ENCODE measurements around the gene CBL.
"Not testable (repeated sequence)": the region's sequence is repeated elsewhere in the genome, so short reads cannot be mapped to it uniquely, and the experiment has no call there.

The CBL gene

GRCh38 chr11:119198925-119199324 lies 7.2 kb upstream of the CBL start:
- H3K36me3 ChIP-seq (ENCODE audit: insufficient read depth, low read depth, low read length), result no peaks in the 10 kb centered on the region
- H3K9me3 ChIP-seq (ENCODE audit: insufficient read depth, low read depth, low read length), result no peaks in the 10 kb centered on the region
- no peak overlapping the region for H3K27ac ChIP-seq (ENCODE audit: low read length)
- peaks cover 3% of the 10 kb centered on the region; the same call in 1 of the 2 replicates for H3K4me1 ChIP-seq (ENCODE audit: insufficient read depth, low read length)
- H3K27me3 ChIP-seq (ENCODE audit: insufficient read depth, low read length), result no peaks in the 10 kb centered on the region
- no peak overlapping the region for H3K4me3 ChIP-seq (ENCODE audit: low read length)
- no peak overlapping the region for H3K9ac ChIP-seq (ENCODE audit: low read depth, low read length)

- not testable (repeated sequence) for H3K27ac ChIP-seq (ENCODE audit: low read length); H3K9me3 ChIP-seq (ENCODE audit: insufficient read depth, low read depth, low read length); H3K4me1 ChIP-seq (ENCODE audit: insufficient read depth, low read length); H3K9ac ChIP-seq (ENCODE audit: low read depth, low read length); H3K4me3 ChIP-seq (ENCODE audit: low read length); H3K36me3 ChIP-seq (ENCODE audit: insufficient read depth, low read depth, low read length); H3K27me3 ChIP-seq (ENCODE audit: insufficient read depth, low read length)
These were observed 4.9 kb upstream of the CBL start for GRCh38 chr11:119201236-119201635.

GRCh38 chr11:119202554-119202953 lies 3.6 kb upstream of the CBL start:
- no peaks in the 10 kb centered on the region for H3K36me3 ChIP-seq (ENCODE audit: insufficient read depth, low read depth, low read length)

GRCh38 chr11:119204066-119204465 lies 2.1 kb upstream of the CBL start:
- H3K4me1 ChIP-seq (ENCODE audit: insufficient read depth, low read length), result peaks cover 18% of the 10 kb centered on the region; the same call in 1 of the 2 replicates
- no peaks in the 10 kb centered on the region for H3K27me3 ChIP-seq (ENCODE audit: insufficient read depth, low read length)

More at GRCh38 chr11:119202554-119202953, 3.6 kb upstream of the CBL start:
- H3K9me3 ChIP-seq (ENCODE audit: insufficient read depth, low read depth, low read length), result no peaks in the 10 kb centered on the region
- H3K4me1 ChIP-seq (ENCODE audit: insufficient read depth, low read length), result peaks cover 7% of the 10 kb centered on the region; the same call in 1 of the 2 replicates
- H3K9ac ChIP-seq (ENCODE audit: low read depth, low read length), result no peak overlapping the region
- no peaks in the 10 kb centered on the region for H3K27me3 ChIP-seq (ENCODE audit: insufficient read depth, low read length)
- no peak overlapping the region for H3K27ac ChIP-seq (ENCODE audit: low read length)
- H3K4me3 ChIP-seq (ENCODE audit: low read length), result no peak overlapping the region

GRCh38 chr11:119205080-119205479 lies 1.1 kb upstream of the CBL start:
- no peak overlapping the region; the same call in 1 of the 2 replicates for H3K9ac ChIP-seq (ENCODE audit: low read depth, low read length)

More at GRCh38 chr11:119204066-119204465, 2.1 kb upstream of the CBL start:
- no peaks in the 10 kb centered on the region for H3K36me3 ChIP-seq (ENCODE audit: insufficient read depth, low read depth, low read length)
- H3K4me3 ChIP-seq (ENCODE audit: low read length), result no peak overlapping the region
- no peak overlapping the region for H3K9ac ChIP-seq (ENCODE audit: low read depth, low read length)
- H3K27ac ChIP-seq (ENCODE audit: low read length), result no peak overlapping the region
- H3K9me3 ChIP-seq (ENCODE audit: insufficient read depth, low read depth, low read length), result no peaks in the 10 kb centered on the region

GRCh38 chr11:119206511-119207414 lies 624 bp downstream of the CBL start:
- Histone ChIP-seq H3K9me3 (ENCODE audit: insufficient read depth, low read depth, low read length) (no peaks in the 10 kb centered on the region), H3K27ac (ENCODE audit: low read length) (peak overlapping the region; percentile 31), H3K9ac (ENCODE audit: low read depth, low read length) (peak overlapping the region; percentile 91), H3K36me3 (ENCODE audit: insufficient read depth, low read depth, low read length) (no peaks in the 10 kb centered on the region), H3K27me3 (ENCODE audit: insufficient read depth, low read length) (no peaks in the 10 kb centered on the region), H3K4me3 (ENCODE audit: low read length) (peak overlapping the region; percentile 87), H3K4me1 (ENCODE audit: insufficient read depth, low read length) (peaks cover 25% of the 10 kb centered on the region; the same call in 1 of the 2 replicates)

More at GRCh38 chr11:119205080-119205479, 1.1 kb upstream of the CBL start:
- Histone ChIP-seq H3K27ac (ENCODE audit: low read length) (no peak overlapping the region), H3K27me3 (ENCODE audit: insufficient read depth, low read length) (no peaks in the 10 kb centered on the region), H3K4me3 (ENCODE audit: low read length) (no peak overlapping the region), H3K4me1 (ENCODE audit: insufficient read depth, low read length) (peaks cover 25% of the 10 kb centered on the region; the same call in 1 of the 2 replicates), H3K9me3 (ENCODE audit: insufficient read depth, low read depth, low read length) (no peaks in the 10 kb centered on the region), H3K36me3 (ENCODE audit: insufficient read depth, low read depth, low read length) (no peaks in the 10 kb centered on the region)

- peak overlapping the region; percentile 75 for H3K9ac ChIP-seq (ENCODE audit: low read depth, low read length)
- peak overlapping the region; percentile 87 for H3K4me3 ChIP-seq (ENCODE audit: low read length)
- H3K4me1 ChIP-seq (ENCODE audit: insufficient read depth, low read length), result peaks cover 25% of the 10 kb centered on the region; the same call in 1 of the 2 replicates
- peak overlapping the region; percentile 31 for H3K27ac ChIP-seq (ENCODE audit: low read length)
- no peaks in the 10 kb centered on the region for H3K36me3 ChIP-seq (ENCODE audit: insufficient read depth, low read depth, low read length)
- H3K27me3 ChIP-seq (ENCODE audit: insufficient read depth, low read length), result no peaks in the 10 kb centered on the region
- H3K9me3 ChIP-seq (ENCODE audit: insufficient read depth, low read depth, low read length), result no peaks in the 10 kb centered on the region
These were observed 1.3 kb downstream of the CBL start for GRCh38 chr11:119207415-119207960.

GRCh38 chr11:119209186-119209585 lies 3.0 kb downstream of the CBL start:
- H3K9me3 ChIP-seq (ENCODE audit: insufficient read depth, low read depth, low read length), result no peaks in the 10 kb centered on the region
- H3K27ac ChIP-seq (ENCODE audit: low read length), result no peak overlapping the region
- H3K4me1 ChIP-seq (ENCODE audit: insufficient read depth, low read length), result peaks cover 25% of the 10 kb centered on the region; the same call in 1 of the 2 replicates
- no peak overlapping the region for H3K9ac ChIP-seq (ENCODE audit: low read depth, low read length)
- no peaks in the 10 kb centered on the region for H3K27me3 ChIP-seq (ENCODE audit: insufficient read depth, low read length)
- no peak overlapping the region; the same call in 1 of the 2 replicates for H3K4me3 ChIP-seq (ENCODE audit: low read length)
- H3K36me3 ChIP-seq (ENCODE audit: insufficient read depth, low read depth, low read length), result no peaks in the 10 kb centered on the region

GRCh38 chr11:119210050-119210449 lies 3.9 kb downstream of the CBL start:
- Histone ChIP-seq H3K36me3 (ENCODE audit: insufficient read depth, low read depth, low read length) (no peaks in the 10 kb centered on the region), H3K4me3 (ENCODE audit: low read length) (no peak overlapping the region), H3K4me1 (ENCODE audit: insufficient read depth, low read length) (peaks cover 22% of the 10 kb centered on the region; the same call in 1 of the 2 replicates), H3K27me3 (ENCODE audit: insufficient read depth, low read length) (no peaks in the 10 kb centered on the region), H3K9me3 (ENCODE audit: insufficient read depth, low read depth, low read length) (no peaks in the 10 kb centered on the region), H3K9ac (ENCODE audit: low read depth, low read length) (no peak overlapping the region), H3K27ac (ENCODE audit: low read length) (no peak overlapping the region)

GRCh38 chr11:119218141-119218878 lies 12.2 kb downstream of the CBL start:
- H3K27me3 ChIP-seq (ENCODE audit: insufficient read depth, low read length), result no peaks in the 10 kb centered on the region
- no peak overlapping the region for H3K9ac ChIP-seq (ENCODE audit: low read depth, low read length)
- no peak overlapping the region for H3K27ac ChIP-seq (ENCODE audit: low read length)

GRCh38 chr11:119222308-119222707 lies 16.2 kb downstream of the CBL start:
- Histone ChIP-seq H3K36me3 (ENCODE audit: insufficient read depth, low read depth, low read length) (no peaks in the 10 kb centered on the region), H3K27me3 (ENCODE audit: insufficient read depth, low read length) (no peaks in the 10 kb centered on the region), H3K9me3 (ENCODE audit: insufficient read depth, low read depth, low read length) (no peaks in the 10 kb centered on the region), H3K27ac (ENCODE audit: low read length) (no peak overlapping the region), H3K9ac (ENCODE audit: low read depth, low read length) (no peak overlapping the region), H3K4me3 (ENCODE audit: low read length) (no peak overlapping the region), H3K4me1 (ENCODE audit: insufficient read depth, low read length) (no peaks in the 10 kb centered on the region)

More at GRCh38 chr11:119218141-119218878, 12.2 kb downstream of the CBL start:
- Histone ChIP-seq H3K9me3 (ENCODE audit: insufficient read depth, low read depth, low read length) (no peaks in the 10 kb centered on the region), H3K4me1 (ENCODE audit: insufficient read depth, low read length) (no peaks in the 10 kb centered on the region), H3K36me3 (ENCODE audit: insufficient read depth, low read depth, low read length) (no peaks in the 10 kb centered on the region), H3K4me3 (ENCODE audit: low read length) (no peak overlapping the region)
